GM12874 (cell line): ENCODE data around the gene KRT37.

Experiments
- TF ChIP-seq, protein P1 (sequence below): IDR thresholded peaks from 2 replicates; pipeline ENCODE4 v1.5.1; 2011; ENCODE audit warnings: low read depth, mild to moderate bottlenecking, control low read depth, low read length, moderate library complexity; ENCODE audit not compliant: insufficient read depth

Gene KRT37

DNA sequence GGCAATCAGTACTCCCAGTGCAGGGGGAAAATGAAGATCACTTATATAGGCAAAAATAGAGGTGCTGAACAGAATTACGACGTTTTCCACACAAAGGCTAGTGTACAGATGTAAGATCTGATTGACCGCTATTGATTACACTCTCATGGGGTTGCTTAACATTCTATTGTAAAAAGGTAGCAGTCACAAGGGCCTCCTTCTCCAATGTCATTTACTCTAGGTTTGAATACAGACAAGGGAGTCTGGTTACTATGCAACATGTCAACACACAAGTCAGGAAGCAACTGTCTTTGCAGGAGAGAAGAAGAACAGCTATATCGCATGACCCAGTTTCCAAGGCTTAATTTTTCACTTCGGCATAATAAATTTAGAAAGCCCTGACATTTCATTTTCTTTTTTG, 7.9 kb downstream of the KRT37 start:
- TF ChIP-seq, protein P1, sequence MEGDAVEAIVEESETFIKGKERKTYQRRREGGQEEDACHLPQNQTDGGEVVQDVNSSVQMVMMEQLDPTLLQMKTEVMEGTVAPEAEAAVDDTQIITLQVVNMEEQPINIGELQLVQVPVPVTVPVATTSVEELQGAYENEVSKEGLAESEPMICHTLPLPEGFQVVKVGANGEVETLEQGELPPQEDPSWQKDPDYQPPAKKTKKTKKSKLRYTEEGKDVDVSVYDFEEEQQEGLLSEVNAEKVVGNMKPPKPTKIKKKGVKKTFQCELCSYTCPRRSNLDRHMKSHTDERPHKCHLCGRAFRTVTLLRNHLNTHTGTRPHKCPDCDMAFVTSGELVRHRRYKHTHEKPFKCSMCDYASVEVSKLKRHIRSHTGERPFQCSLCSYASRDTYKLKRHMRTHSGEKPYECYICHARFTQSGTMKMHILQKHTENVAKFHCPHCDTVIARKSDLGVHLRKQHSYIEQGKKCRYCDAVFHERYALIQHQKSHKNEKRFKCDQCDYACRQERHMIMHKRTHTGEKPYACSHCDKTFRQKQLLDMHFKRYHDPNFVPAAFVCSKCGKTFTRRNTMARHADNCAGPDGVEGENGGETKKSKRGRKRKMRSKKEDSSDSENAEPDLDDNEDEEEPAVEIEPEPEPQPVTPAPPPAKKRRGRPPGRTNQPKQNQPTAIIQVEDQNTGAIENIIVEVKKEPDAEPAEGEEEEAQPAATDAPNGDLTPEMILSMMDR, result no peak

DNA sequence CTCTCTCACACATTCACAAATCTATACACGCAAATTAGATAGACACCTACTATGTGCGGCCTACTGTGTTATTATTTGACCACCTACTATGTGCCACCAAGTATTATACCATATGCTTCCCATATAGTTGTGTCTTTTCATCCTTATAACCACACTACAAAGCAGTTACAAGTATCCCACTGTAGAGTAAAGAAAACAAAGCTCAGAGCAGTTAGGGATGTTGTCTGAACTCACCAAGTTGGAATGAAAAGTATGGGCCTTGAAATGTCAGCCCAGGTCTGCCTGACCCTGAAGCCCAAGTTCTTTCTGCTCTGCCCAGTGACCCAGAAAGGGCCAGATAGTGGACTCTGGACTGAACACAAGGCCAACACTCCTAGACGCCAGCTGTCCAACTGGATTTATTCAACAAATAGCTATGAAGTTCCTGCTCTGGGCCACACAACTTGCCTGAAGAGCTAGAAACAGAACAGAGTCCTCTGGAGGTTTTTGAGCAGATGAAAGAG, 8.5 kb downstream of the KRT37 start:
- TF ChIP-seq, protein P1, result no peak

DNA sequence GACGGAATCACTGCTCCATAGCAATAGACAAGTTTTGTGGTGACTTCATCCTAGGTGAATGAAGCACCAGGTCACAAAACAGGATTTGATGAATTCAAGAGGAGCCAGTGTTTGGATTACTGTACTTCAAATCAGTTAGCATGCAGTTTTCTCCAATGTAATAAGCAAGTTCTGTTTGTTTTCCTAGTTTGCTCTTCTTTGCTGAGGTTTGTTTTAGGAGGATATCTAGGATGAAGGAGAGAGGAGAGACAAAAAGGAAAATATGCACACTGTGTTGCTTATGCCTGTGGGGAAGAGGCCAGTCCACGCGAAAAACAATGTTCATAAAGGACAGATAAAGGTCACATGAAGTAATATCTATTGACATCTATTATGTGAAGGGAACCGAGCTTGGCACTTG, 9.0 kb downstream of the KRT37 start:
- TF ChIP-seq, protein P1, result no peak

- TF ChIP-seq, protein P1, result no peak
These were observed 10.4 kb downstream of the KRT37 start for GRCh38 chr17:41413982-41414381.

GRCh38 chr17:41413353-41413957, 10.9 kb downstream of the KRT37 start:
- TF ChIP-seq, protein P1, result no peak

- TF ChIP-seq, protein P1, result no peak
These were observed 13.1 kb downstream of the KRT37 start for GRCh38 chr17:41411072-41411840.

GRCh38 chr17:41407226-41407625, 17.2 kb downstream of the KRT37 start:
- TF ChIP-seq, protein P1, result no peak
